Loucy (cell line): ENCODE results near the gene NDST3.

Source experiments
- EZH2phosphoT487 ChIP-seq: fragments of 200-600 bp; IDR thresholded peaks from 2 replicates; pipeline ENCODE4 v1.6.1; 2018; ENCODE audit warnings: antibody characterized with exemption, mild to moderate bottlenecking, moderate library complexity, borderline replicate concordance
- TF ChIP-seq, protein P1 (sequence below): fragments of 200-600 bp; sonication (generic); conservative IDR thresholded peaks from 2 replicates; pipeline ENCODE4 v1.5.1; 2014; ENCODE audit warnings: mild to moderate bottlenecking, antibody characterized with exemption, low read length

- TF ChIP-seq, protein P1, sequence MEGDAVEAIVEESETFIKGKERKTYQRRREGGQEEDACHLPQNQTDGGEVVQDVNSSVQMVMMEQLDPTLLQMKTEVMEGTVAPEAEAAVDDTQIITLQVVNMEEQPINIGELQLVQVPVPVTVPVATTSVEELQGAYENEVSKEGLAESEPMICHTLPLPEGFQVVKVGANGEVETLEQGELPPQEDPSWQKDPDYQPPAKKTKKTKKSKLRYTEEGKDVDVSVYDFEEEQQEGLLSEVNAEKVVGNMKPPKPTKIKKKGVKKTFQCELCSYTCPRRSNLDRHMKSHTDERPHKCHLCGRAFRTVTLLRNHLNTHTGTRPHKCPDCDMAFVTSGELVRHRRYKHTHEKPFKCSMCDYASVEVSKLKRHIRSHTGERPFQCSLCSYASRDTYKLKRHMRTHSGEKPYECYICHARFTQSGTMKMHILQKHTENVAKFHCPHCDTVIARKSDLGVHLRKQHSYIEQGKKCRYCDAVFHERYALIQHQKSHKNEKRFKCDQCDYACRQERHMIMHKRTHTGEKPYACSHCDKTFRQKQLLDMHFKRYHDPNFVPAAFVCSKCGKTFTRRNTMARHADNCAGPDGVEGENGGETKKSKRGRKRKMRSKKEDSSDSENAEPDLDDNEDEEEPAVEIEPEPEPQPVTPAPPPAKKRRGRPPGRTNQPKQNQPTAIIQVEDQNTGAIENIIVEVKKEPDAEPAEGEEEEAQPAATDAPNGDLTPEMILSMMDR: no peak
- no peak for TF ChIP-seq EZH2phosphoT487
Observed at GRCh38 chr4:118029224-118029623, 5.1 kb upstream of the NDST3 start.
